Muscle of arm (tissue), 14 donors: ENCODE data around the gene TBR1. TPM values are rescaled to one million over a fixed set of nuclear protein-coding genes. Genes with fewer than 3 reads are reported as not detected.

Experiments
- DNase-seq: peaks from one replicate; pipeline ENCODE4 v3.0.0-alpha.2; 2013
- long read RNA-seq, 11 donors: transcript quantifications; one replicate each; lab custom pipeline, GENCODE V29; 2026
- polyA plus RNA-seq, 12 donors: library from polyadenylated mRNA; unstranded; fragments of 120-200 nt; gene quantifications; one replicate each; pipeline ENCODE4 v1.2.1, GENCODE V29; 2013; ENCODE audit not compliant: insufficient read length in 12 of 12

The TBR1 gene
- under 1 TPM in 5 of 12 donors, not detected in 7; 0.04 to 0.38 (median 0.05) TPM for polyA plus RNA-seq
- long read RNA-seq, donor 1 = 0 reads
- long read RNA-seq, donor 2 = 0 reads
- long read RNA-seq, donor 3 = 0 reads
- long read RNA-seq, donor 4 = 0 reads
- long read RNA-seq, donor 5 = 0 reads
- long read RNA-seq, donor 6 = 0 reads
- long read RNA-seq, donor 7 = 0 reads
- long read RNA-seq, donor 8 = 0 reads
- long read RNA-seq, donor 9 = 0 reads
- long read RNA-seq, donor 10 = 0 reads
- long read RNA-seq, donor 11 = 0 reads

DNA sequence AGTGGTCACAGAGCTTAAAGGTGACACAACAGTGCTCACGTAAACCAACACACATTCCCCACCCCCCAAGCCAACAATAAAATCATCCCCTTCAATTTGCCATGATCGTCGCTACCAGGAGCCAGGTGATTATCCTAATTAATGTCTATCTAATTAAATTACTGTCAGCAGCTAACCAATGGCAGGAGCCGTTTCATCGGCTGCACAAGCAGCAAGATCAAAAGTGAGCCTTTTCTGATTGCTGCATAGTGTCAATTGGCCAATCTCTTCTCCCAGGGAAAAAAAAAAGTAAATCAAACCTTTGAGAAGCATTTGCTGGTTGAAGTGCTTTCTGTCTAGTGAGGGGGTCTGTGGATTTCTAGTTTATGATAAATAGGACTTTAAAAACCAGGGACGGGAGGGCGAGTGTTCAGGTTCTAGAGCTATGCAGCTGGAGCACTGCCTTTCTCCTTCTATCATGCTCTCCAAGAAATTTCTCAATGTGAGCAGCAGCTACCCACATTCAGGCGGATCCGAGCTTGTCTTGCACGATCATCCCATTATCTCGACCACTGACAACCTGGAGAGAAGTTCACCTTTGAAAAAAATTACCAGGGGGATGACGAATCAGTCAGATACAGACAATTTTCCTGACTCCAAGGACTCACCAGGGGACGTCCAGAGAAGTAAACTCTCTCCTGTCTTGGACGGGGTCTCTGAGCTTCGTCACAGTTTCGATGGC is at the start of gene TBR1:
TBR1 (plus strand) TSS at position 311 of the 721 bp plus-strand sequence; CDS start at position 425, 114 bp downstream.
- no peak for DNase-seq

DNA sequence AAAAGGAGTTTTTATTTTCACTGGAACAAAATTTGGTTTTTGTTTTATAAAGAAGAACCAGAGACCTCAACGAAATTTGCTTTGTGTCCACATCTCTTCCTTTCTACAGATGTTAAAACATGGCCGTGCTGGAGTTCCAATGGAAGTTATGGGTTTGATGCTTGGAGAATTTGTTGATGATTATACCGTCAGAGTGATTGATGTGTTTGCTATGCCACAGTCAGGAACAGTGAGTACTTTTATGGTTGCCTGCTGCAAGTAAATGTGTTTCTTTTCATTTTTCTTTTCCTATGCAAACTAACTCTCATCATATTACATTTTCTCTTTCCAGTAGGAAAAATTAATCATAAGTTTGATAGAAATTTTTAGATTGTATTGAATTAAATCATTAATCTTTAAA is 48.4 kb upstream of the TBR1 start:
- no peak for DNase-seq

DNA sequence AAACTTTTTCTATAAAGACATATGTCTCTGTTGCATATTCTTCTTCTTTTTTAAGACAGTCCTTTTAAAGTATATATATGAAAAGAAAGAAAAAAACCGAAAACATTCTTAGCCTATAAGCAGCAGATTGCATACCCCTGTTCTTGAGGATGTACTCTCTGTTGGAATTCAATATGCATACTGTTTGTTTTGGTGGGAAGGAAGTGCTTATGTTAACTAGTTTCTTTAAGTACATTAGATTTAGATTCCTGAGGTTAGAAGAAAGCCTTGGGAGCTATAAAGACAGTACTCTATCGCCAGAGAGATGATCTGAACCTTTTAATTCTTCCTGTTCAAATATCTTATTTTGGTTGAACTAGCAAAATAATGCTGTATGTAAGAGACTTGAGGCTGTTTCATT is 46.8 kb upstream of the TBR1 start:
- no peak for DNase-seq

DNA sequence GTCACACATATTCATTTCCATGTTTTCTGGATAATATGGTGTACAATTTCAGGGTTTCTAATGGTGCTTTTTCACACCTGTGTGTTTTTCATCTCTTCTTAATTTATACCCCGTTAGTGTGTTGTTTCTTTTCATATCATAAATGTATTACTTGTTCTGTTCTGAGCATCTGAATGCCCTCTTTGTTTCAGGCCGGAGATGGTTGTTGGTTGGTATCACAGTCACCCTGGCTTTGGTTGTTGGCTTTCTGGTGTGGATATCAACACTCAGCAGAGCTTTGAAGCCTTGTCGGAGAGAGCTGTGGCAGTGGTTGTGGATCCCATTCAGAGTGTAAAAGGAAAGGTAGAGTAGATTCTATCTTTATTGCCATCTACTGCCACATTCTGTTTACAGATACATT is 45.1 kb upstream of the TBR1 start:
- DNase-seq = no peak

GRCh38 chr2:161371869-161372268 is 44.2 kb upstream of the TBR1 start:
- no peak for DNase-seq

- DNase-seq = no peak
These were observed 42.2 kb upstream of the TBR1 start for GRCh38 chr2:161373942-161374341.

DNA sequence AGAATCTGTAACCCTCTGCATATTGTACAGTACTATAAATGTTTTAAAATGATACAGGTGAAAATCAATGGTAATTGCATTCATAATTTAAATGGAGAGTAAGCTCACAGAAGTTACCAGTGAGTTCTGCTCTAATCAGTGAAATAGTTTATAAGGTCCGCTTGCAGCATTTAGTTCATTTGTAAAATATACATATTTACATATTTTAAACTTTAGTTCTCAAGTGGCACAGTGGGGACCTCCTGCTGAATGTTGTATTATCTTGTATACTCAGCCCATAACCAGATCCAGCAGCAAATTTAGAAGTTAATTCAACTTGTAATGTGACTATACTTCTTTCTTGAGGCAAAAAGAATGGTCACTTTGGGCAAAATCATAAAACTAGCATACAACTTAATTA is 41.7 kb upstream of the TBR1 start:
- no peak for DNase-seq

DNA sequence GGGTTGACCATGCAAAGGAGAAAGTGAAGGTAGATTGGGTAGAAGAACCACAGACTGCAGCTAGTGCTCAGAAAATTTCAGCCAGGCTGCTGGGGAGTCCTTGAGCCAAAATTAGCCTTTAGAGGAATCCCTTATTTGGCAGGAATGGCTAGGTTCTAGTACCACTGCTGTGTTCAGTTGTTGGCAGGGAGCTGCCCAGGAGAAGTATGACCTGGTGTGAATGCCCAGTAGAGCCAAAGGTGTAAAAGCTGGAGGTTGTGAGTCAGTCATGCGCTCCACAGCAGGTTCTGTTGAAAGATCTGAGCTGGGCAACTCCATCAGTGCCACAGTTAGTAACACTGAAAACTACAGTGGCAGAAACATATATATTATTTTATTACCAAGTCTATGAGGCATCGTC is 36.4 kb upstream of the TBR1 start:
- DNase-seq = no peak

DNA sequence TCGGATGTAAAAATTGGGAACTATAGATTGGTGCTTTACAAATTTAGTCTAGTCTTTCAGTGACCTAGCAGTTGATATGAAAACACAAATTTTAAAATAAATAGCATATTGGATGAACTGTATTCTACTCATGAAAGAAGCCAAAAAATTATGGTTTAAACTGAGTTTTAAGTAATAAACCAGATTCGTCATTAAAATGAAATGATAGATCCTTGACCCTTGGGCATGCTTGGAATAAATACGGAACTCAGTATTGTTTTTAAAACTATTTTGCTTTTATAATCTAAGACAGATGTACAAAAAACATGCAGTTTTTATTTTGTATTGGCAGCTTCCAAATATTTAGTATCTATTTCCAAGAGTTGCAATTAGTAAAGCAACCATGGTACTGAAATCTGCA is 34.6 kb upstream of the TBR1 start:
- peak; percentile 13 for DNase-seq

DNA sequence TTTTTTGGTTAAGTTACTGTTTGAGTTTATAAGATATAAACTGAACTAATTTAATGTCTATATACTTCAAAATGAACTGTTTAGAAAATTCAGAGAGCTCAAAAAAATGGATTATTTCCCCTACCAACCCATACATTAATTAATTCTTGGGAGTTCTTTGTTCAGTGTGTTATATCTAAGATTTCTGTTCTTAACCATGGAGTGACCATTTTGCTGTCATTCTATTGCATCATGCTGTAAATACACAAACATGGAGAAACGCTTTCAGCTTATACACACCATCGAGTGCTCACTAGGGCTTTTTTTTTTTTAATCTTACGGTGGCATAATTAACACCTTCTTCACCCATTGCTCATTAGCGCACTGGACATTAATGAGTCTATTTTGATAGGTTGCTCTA is 33.4 kb upstream of the TBR1 start:
- DNase-seq = no peak

DNA sequence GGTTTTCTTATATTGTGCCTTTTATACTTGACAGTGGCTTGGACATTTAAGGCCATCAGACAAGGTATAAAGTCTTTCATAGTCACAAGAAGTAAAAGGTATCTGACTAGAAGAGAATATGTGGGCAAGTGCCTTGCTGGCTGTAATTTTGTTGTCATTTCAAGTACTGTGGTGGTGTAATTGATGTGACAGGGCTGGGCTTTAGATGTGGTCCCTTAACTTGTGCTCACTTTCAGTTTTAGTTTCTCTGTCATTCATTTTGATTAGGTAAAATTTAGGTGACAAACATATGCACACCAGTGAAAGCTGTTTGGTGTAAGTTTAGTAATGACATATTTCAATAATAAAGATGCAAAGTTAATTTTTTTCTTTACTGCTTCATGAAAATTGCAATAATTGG is 31.2 kb upstream of the TBR1 start:
- DNase-seq = no peak

DNA sequence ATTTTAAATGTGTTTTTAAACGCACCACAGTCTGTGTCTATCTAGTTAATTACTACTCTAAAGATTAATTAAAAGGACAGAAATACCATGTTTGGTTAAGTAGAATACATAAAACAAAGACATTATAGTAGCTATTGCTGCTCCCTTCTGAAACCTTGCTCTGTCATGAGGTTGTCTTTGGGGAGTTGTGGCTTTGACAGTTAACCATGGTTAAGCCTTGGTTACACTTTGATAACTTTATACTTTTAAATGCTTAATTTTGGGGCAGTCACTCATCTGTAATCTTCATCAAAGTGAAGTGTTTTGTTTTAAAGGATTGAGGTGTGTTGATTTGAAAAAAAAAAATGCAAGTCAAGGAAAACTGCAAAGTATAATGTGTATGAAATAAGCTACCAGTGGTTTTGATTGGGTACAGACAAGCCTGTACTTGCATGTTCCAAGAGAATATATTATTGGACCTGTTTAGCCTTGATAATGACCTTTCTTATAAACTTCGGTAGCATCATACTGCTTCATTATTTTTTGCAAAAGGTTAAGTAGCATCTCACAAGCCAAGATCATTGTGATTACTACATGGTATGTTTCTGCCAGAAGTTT is 29.8 kb upstream of the TBR1 start:
- no peak for DNase-seq

DNA sequence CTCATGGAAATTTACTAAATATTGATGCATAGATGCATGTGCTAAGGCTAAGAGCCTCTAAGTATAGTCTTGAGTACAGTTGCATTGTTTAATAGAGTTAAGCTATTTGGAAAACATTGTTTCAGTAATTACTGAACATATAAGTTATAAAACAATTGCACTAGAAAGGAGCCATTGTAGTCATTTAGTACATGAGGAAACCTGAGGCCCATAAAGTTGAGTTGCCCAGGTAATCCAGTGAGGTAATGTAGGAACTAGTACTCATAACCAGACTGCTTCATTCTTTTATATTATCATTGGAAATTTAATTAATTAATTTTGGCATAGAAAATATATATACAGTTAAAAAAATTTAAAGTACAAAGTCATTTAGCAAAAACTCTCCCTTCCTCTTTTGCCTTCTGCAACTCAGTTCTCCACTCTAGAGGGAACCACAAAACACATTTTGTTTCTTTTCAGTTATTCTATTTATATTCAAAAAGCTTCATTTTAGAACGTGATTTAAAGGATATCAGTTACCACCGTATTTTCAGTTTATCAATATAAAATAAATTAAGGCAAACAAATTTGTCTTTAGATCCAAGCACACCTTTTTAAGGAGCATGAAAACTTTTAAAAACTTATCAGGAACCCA is 27.8 kb upstream of the TBR1 start:
- no peak for DNase-seq

GRCh38 chr2:161391737-161392506 is 24.2 kb upstream of the TBR1 start:
- DNase-seq = no peak

- no peak for DNase-seq
These were observed 16.0 kb upstream of the TBR1 start for GRCh38 chr2:161400076-161400475.

DNA sequence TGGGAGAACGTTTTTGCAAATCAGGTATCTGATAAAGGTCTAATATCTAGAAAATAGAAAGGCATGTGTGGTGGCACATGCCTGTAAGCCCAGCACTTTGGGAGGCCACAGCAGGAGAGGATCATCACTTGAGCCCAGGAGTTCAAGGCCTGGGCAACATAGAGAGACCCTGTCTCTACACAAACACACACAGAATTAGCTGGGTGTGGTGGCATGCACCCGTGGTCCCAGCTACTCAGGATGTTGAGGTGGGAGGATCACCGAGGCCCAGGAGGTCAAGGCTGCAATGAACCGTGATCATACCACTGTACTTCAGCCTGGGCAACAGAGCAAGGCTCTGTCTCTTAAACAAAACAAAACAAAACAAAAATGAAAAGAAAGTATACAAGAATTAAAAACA is 13.8 kb upstream of the TBR1 start:
- DNase-seq = no peak

- DNase-seq = no peak
These were observed 9.8 kb upstream of the TBR1 start for GRCh38 chr2:161406316-161406715.

DNA sequence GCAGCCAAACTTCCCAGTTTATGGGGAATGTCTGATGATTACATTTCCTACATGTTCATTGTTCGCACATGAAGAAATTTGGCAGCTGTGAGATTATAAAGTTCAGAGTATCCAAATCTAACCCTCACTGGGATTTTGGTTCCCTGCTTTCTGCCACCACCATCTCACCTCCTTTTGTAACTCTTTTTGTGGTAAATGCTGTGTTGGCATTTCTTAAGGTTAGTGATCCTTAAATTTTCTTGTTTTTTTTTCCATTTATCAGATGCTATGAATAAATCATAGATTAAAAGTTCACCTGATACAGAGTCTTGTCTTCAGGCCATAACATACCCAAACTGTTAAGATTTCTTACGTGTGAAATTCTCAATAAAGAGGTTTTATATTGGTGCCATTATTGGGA is 8.5 kb upstream of the TBR1 start:
- DNase-seq = no peak

DNA sequence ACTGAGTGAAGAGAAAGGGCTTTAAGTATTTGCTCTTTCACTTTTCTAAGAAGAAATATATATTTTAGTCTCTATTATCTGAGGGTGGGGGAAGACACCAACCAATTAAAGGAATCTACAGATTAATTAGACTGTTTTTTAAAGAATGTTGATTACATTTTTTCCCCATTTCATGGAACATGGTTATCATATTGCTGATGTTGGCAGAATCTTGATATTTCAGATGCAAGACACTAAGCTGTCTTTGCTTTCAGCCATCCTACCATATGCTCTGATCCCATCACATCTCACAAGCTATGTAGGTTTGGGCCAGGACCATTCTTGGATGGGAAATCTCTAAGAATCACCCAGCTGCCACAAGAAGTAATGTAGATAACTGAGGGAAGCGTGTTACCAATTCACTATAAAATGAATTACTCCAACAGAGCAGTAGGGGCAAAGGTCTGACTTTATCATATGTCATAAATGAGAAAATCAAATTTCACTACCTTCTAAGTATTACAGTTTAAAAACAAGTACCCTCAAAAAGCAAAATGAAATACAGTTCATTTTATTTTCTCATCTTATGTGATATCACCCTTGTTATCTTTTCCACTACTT is 6.7 kb upstream of the TBR1 start:
- no peak for DNase-seq

DNA sequence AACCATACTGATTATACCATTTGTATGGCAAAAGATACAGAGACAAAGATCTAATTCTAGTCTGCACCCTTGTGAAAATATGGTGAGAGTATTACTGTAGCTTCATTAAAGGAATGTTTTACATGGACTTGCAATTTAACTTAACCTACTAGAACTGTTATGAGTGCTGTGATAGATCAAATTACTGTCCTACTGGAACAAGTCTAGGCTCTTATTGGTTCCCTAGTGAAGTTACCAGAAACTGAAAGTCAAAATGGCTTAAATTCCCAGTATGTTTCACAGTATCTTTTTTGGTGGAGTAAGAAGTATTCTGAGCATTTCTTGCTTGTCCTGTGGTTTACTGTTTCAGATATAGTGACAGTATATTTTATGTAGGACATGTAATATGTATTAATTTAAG is 3.8 kb upstream of the TBR1 start:
- no peak for DNase-seq
